K562 (cell line): ENCODE results near the gene DMAC2.

Experiments
- ESRRA ChIP-seq: fragments of 450-650 bp; IDR thresholded peaks from 2 replicates; pipeline ENCODE4 v1.6.1; 2014; ENCODE audit warnings: low read depth, mild to moderate bottlenecking, moderate library complexity, borderline replicate concordance
- HCFC1 ChIP-seq: IDR thresholded peaks from 2 replicates; pipeline ENCODE4 v1.6.1; 2012; ENCODE audit warnings: low read depth, low read length, improper control_type of control experiment
- MED1 ChIP-seq: sonication (generic); formaldehyde crosslinking; IDR thresholded peaks from 2 replicates; pipeline ENCODE4 v1.8.1; 2023; ENCODE audit warnings: missing genetic modification reagents, borderline replicate concordance
- MYC ChIP-seq, 2 experiments: fragments of 250-450 bp in 1 of 2; sonication (Bioruptor Pico) in 1 of 2; IDR thresholded peaks; 2 replicates each; pipeline versions ENCODE4 v1.5.1 to v1.6.1; 2012 to 2021; ENCODE audit warnings: low read depth in 2 of 2, borderline replicate concordance in 1 of 2, improper control_type of control experiment in 1 of 2, low read length in 1 of 2, mild to moderate bottlenecking in 1 of 2, moderate library complexity in 1 of 2
- NFRKB ChIP-seq: fragments of 450-650 bp; IDR thresholded peaks from 2 replicates; pipeline ENCODE4 v1.6.1; 2016; ENCODE audit warnings: low read depth
- POLR2AphosphoS5 ChIP-seq: IDR thresholded peaks from 2 replicates; pipeline ENCODE4 v1.6.1; 2011; ENCODE audit warnings: mild to moderate bottlenecking, low read depth, low read length, moderate library complexity; ENCODE audit not compliant: control insufficient read depth, insufficient read depth
- TCF7 ChIP-seq: sonication (generic); IDR thresholded peaks from 2 replicates; pipeline ENCODE4 v1.6.1; 2016; ENCODE audit warnings: antibody characterized with exemption, borderline replicate concordance
- ZNF561 ChIP-seq: fragments of 450-650 bp; formaldehyde crosslinking; conservative IDR thresholded peaks from 2 replicates; pipeline ENCODE4 v1.4.0; 2020; ENCODE audit warnings: mild to moderate bottlenecking, moderate library complexity
- TF ChIP-seq, protein P1 (sequence below), 3 experiments: IDR thresholded peaks in 2 of 3; conservative IDR thresholded peaks in 1 of 3; 2 replicates each; pipeline ENCODE4 v1.5.1; 2011 to 2012; ENCODE audit warnings: low read length in 3 of 3, mild to moderate bottlenecking in 3 of 3, control low read depth in 2 of 3, improper control_type of control experiment in 1 of 3, inconsistent platforms in 1 of 3, low read depth in 1 of 3, mixed read lengths in 1 of 3, moderate library complexity in 1 of 3; ENCODE audit not compliant: insufficient read depth in 2 of 3

DNA sequence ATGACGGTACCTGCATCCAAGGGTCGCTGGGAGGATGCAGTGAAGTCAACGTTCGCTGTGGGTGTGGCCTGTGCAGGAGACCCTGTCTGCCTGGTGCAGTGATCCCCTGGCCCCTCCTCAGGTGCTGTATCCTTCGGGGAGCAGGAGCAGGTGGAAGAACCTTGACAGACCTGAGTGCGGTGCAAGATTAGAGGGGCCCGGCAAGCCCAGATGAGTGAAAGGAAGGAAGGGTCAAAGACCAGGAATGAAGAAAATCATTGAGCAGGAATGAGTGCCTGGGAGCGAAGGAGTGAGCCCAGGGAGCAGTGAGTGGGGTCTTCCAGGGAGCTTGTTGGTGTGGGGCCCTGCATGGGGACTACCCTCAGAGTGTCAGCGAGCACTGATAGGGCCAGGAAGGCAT, 25.3 kb downstream of the DMAC2 start:
- TF ChIP-seq ESRRA (no peak), MYC (IDR thresholded peaks at IDR 0.05; ENCODE audit: low read depth, low read length) (no peak), MYC (CRISPR knock-in tag; IDR thresholded peaks at IDR 0.05; ENCODE audit: borderline replicate concordance, low read depth) (no peak), POLR2AphosphoS5 (no peak), ZNF561 (CRISPR knock-in tag) (no peak), TCF7 (no peak), NFRKB (no peak), HCFC1 (no peak), MED1 (no peak)
- TF ChIP-seq, protein P1, sequence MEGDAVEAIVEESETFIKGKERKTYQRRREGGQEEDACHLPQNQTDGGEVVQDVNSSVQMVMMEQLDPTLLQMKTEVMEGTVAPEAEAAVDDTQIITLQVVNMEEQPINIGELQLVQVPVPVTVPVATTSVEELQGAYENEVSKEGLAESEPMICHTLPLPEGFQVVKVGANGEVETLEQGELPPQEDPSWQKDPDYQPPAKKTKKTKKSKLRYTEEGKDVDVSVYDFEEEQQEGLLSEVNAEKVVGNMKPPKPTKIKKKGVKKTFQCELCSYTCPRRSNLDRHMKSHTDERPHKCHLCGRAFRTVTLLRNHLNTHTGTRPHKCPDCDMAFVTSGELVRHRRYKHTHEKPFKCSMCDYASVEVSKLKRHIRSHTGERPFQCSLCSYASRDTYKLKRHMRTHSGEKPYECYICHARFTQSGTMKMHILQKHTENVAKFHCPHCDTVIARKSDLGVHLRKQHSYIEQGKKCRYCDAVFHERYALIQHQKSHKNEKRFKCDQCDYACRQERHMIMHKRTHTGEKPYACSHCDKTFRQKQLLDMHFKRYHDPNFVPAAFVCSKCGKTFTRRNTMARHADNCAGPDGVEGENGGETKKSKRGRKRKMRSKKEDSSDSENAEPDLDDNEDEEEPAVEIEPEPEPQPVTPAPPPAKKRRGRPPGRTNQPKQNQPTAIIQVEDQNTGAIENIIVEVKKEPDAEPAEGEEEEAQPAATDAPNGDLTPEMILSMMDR (IDR thresholded peaks at IDR 0.05 in 2 of 3, conservative IDR thresholded peaks at IDR 0.05 in 1 of 3; ENCODE audit: insufficient read depth in 2 of 3, low read depth in 1 of 3, low read length in 3 of 3) = no peak
